GM12878 (cell line): ENCODE results near the gene CORO2B. TPM values are rescaled to one million over a fixed set of nuclear protein-coding genes. Genes with fewer than 3 reads are reported as not detected.

Experiments used
- ATAC-seq: fragments of 200-7000 bp; cut with Tn5 transposase; 3 replicates; pipeline ENCODE4 v1.9.1; 2020; ENCODE audit warnings: mild to moderate bottlenecking, moderate library complexity
- BruUV-seq: library from RNA; stranded (reverse); fragments of 400-500 nt; replicated peaks from 2 replicates; lab custom pipeline; 2021; lab: Mats Ljungman, UMichigan
- CTCF ChIA-PET: fragments of 300-600 bp; sonication (Branson Sonifier 250); formaldehyde crosslinking; extraction: SDS; loops from one replicate; lab custom pipeline; 2021; ENCODE audit warnings: inconsistent platforms; lab: Yijun Ruan, JAX
- POLR2A ChIA-PET: fragments of 350-600 bp; formaldehyde crosslinking; extraction: SDS; loops from one replicate; lab custom pipeline; 2021; ENCODE audit warnings: inconsistent platforms; lab: Charles Lee
- RAD21 ChIA-PET: fragments of 300-600 bp; sonication (Branson Sonifier 250); formaldehyde crosslinking; loops from one replicate; lab custom pipeline; 2023; ENCODE audit warnings: antibody characterized with exemption; ENCODE audit not compliant: unreplicated experiment; lab: Charles Lee
- SMC1A ChIA-PET: fragments of 300-600 bp; sonication (Branson Sonifier 250); formaldehyde crosslinking; loops from one replicate; lab custom pipeline; 2023; ENCODE audit not compliant: unreplicated experiment, uncharacterized antibody; lab: Charles Lee
- DNase-seq: peaks from one replicate; pipeline ENCODE4 v3.0.0-alpha.2; 2011; ENCODE audit warnings: low read depth, low spot score
- FAIRE-seq: peaks from 3 replicates; lab custom pipeline; 2011; peaks lifted over from hg19 to GRCh38; lab: Jason Lieb, UNC
- H2AFZ ChIP-seq: 2 replicates; pipeline ENCODE4 v1.6.0; 2011; ENCODE audit warnings: low read depth, low read length, control low read depth; ENCODE audit not compliant: control insufficient read depth
- H3K27ac ChIP-seq: 2 replicates; pipeline ENCODE4 v1.5.1; 2011; ENCODE audit warnings: control low read depth; ENCODE audit not compliant: control insufficient read depth, insufficient read depth
- H3K27me3 ChIP-seq, 2 experiments: replicated peaks in 1 of 2; 2 replicates each; pipeline versions ENCODE4 v1.6.0 to v1.6.1; 2011; ENCODE audit warnings: low read length in 1 of 2; ENCODE audit not compliant: control insufficient read depth in 2 of 2, insufficient read depth in 2 of 2
- H3K36me3 ChIP-seq, 2 experiments: 2 replicates each; pipeline ENCODE4 v1.5.1; 2011; ENCODE audit warnings: low read length in 1 of 2; ENCODE audit not compliant: control insufficient read depth in 2 of 2, insufficient read depth in 2 of 2
- H3K4me1 ChIP-seq: 2 replicates; pipeline ENCODE4 v1.6.1; 2011; ENCODE audit warnings: mild to moderate bottlenecking, low read length, moderate library complexity, mixed read lengths; ENCODE audit not compliant: control insufficient read depth, insufficient read depth
- H3K4me2 ChIP-seq: 2 replicates; pipeline ENCODE4 v1.6.0; 2011; ENCODE audit warnings: control low read depth; ENCODE audit not compliant: control insufficient read depth, insufficient read depth
- H3K4me3 ChIP-seq: fragments of 200-600 bp; sonication (generic); 2 replicates; pipeline ENCODE4 v1.5.1; 2016
- H3K79me2 ChIP-seq: 2 replicates; pipeline ENCODE4 v1.6.0; 2011; ENCODE audit warnings: low read length; ENCODE audit not compliant: control insufficient read depth, insufficient read depth
- H3K9ac ChIP-seq: 2 replicates; pipeline ENCODE4 v1.8.0; 2011; ENCODE audit warnings: low read length, control low read depth, mixed read lengths; ENCODE audit not compliant: control insufficient read depth, insufficient read depth
- H3K9me3 ChIP-seq: replicated peaks from 3 replicates; pipeline ENCODE4 v1.5.1; 2011; ENCODE audit warnings: mild to moderate bottlenecking, low read length; ENCODE audit not compliant: control insufficient read depth, insufficient read depth
- H4K20me1 ChIP-seq: 2 replicates; pipeline ENCODE4 v1.6.0; 2011; ENCODE audit not compliant: control insufficient read depth, insufficient read depth
- CBX3 ChIP-seq: fragments of 200-600 bp; sonication (generic); IDR thresholded peaks from 2 replicates; pipeline ENCODE4 v1.6.1; 2016; ENCODE audit warnings: low read depth, borderline replicate concordance
- EED ChIP-seq: sonication (generic); IDR thresholded peaks from 2 replicates; pipeline ENCODE4 v1.6.1; 2016; ENCODE audit warnings: antibody characterized with exemption, low read depth
- EZH2 ChIP-seq: IDR thresholded peaks from 2 replicates; pipeline ENCODE4 v1.6.1; 2012; ENCODE audit warnings: low read depth, mild to moderate bottlenecking, control low read depth, inconsistent platforms, low read length, borderline replicate concordance; ENCODE audit not compliant: control insufficient read depth
- FOXM1 ChIP-seq: IDR thresholded peaks from 2 replicates; pipeline ENCODE4 v1.6.1; 2012; ENCODE audit warnings: low read depth, mild to moderate bottlenecking, inconsistent platforms, low read length, moderate library complexity
- IKZF1 ChIP-seq: fragments of 450-650 bp; conservative IDR thresholded peaks from 2 replicates; pipeline ENCODE4 v1.6.1; 2017; ENCODE audit warnings: antibody characterized with exemption, mild to moderate bottlenecking
- NR2C1 ChIP-seq: fragments of 450-650 bp; IDR thresholded peaks from 2 replicates; pipeline ENCODE4 v1.6.1; 2017; ENCODE audit warnings: antibody characterized with exemption, mild to moderate bottlenecking, moderate library complexity
- WGBS: methylation state at CpG from one replicate; pipeline ENCODE4 v1.1.6; 2016; ENCODE audit warnings: low lambda C conversion rate; ENCODE audit not compliant: insufficient replicate concordance, insufficient coverage; ENCODE audit errors: missing lambda C conversion rate; 5-methylcytosine and 5-hydroxymethylcytosine counted together
- in situ Hi-C: fragments of 300-500 bp; cut with MboI; formaldehyde crosslinking; loops from 9 replicates; pipeline ENCODE4 v1.14.3; 2018; ENCODE audit warnings: mixed read lengths
- intact Hi-C: fragments of 100-400 bp; cut with micrococcal nuclease; formaldehyde crosslinking; loops from one replicate; pipeline ENCODE4 v1.14.2; 2022; ENCODE audit not compliant: unreplicated experiment
- polyA plus RNA-seq, 11 experiments: library from polyadenylated mRNA; depleted of rRNA in 4 of 11; unstranded in 6 of 11; stranded (reverse) in 5 of 11; fragments of >200 nt; fragmentation: Nextera tagmentation in 4 of 11; fragmentation: Illumina TruSeq in 1 of 11; extraction: Ambion mirVana in 4 of 11; extraction: Trizol in 1 of 11; gene quantifications; 1 replicate in 1 of 11; 2 replicates in 10 of 11; pipeline versions ENCODE4 v1.2.1 to v1.2.3, GENCODE V29; 2011 to 2016; ENCODE audit warnings: inconsistent platforms in 2 of 11, missing spikeins in 2 of 11, low read depth in 1 of 11
- total RNA-seq, 4 experiments: library from RNA; depleted of rRNA in 3 of 4; stranded (reverse); fragments of >200 nt in 3 of 4; fragmentation: Illumina TruSeq in 1 of 4; extraction: Trizol in 1 of 4; gene quantifications; 2 replicates each; pipeline versions ENCODE4 v1.2.1 to v1.2.3, GENCODE V29; 2013 to 2021
- TF ChIP-seq, protein P1 (sequence below): fragments of 450-650 bp; IDR thresholded peaks from 2 replicates; pipeline ENCODE4 v1.6.1; 2017; ENCODE audit warnings: low read depth, mild to moderate bottlenecking, moderate library complexity
- TF ChIP-seq, protein P2 (sequence below): fragments of 150-350 bp; IDR thresholded peaks from 2 replicates; pipeline ENCODE4 v1.6.1; 2014; ENCODE audit warnings: mild to moderate bottlenecking, low read depth, low read length

CORO2B gene
- total and polyA plus RNA-seq, 10 of the 15 experiments (the other 5 are each of a cell fraction or from before 2014, with no cell fraction given): 0.05 to 0.73 (median 0.13) TPM; not detected in 4

DNA sequence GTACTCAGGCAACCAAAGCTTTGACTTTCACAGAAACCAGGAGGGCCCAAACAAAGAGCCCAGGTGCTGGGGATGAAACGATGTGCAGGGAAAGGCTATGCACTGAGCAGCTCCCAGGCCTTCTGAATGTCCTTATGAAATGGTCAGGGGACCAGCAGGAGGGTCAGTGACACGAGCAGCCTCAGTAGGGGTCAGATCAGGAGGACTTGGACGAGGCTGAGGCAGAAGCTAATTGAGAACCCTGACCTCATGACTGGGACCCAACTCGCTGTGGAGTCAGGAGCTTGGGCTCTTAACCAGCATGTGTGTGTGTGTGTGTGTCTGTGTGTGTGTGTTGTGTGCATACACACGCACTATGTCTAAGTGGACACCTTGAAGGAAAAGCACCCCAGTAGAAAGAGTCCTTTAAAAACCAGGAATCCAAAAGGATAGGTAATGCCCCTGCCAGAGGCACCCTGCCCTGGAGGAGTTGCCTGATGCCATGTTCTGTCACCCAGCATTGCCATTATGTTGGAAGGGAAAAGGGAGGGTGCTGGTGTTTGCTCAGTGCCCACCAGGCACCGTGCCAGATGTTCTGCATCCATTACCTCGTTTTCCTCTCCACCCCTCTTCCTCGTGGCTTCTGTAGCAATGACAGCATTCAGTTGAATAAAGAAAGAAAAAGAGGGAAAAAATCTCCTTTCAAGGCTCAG, 50.9 kb downstream of the CORO2B start (continued):
- TF ChIP-seq, protein P1, sequence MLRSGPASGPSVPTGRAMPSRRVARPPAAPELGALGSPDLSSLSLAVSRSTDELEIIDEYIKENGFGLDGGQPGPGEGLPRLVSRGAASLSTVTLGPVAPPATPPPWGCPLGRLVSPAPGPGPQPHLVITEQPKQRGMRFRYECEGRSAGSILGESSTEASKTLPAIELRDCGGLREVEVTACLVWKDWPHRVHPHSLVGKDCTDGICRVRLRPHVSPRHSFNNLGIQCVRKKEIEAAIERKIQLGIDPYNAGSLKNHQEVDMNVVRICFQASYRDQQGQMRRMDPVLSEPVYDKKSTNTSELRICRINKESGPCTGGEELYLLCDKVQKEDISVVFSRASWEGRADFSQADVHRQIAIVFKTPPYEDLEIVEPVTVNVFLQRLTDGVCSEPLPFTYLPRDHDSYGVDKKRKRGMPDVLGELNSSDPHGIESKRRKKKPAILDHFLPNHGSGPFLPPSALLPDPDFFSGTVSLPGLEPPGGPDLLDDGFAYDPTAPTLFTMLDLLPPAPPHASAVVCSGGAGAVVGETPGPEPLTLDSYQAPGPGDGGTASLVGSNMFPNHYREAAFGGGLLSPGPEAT: no peak
- TF ChIP-seq EED: no peak
- no peak for TF ChIP-seq IKZF1
- TF ChIP-seq, protein P2, sequence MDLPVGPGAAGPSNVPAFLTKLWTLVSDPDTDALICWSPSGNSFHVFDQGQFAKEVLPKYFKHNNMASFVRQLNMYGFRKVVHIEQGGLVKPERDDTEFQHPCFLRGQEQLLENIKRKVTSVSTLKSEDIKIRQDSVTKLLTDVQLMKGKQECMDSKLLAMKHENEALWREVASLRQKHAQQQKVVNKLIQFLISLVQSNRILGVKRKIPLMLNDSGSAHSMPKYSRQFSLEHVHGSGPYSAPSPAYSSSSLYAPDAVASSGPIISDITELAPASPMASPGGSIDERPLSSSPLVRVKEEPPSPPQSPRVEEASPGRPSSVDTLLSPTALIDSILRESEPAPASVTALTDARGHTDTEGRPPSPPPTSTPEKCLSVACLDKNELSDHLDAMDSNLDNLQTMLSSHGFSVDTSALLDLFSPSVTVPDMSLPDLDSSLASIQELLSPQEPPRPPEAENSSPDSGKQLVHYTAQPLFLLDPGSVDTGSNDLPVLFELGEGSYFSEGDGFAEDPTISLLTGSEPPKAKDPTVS: no peak
- no peak for TF ChIP-seq EZH2
- no peak for TF ChIP-seq CBX3

DNA sequence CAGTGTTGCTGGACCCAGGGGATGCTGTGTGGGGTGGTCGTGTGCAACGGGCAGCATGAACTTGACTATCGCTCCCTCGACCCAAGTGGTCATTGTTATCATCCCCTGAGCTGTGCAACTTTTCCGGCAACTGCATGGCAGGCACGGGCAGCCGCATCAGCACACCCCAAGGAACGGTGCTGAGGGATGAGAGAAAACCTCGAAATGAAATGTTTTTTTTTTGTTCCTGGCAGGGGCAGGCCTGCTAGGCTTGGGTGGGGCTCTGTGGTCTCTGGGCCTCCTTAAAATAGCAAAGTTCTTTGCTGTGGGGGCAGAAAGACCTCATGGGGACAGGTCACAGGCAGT, 51.4 kb downstream of the CORO2B start:
- FAIRE-seq: no peak
- Histone ChIP-seq H3K4me1 (no peaks in the 10 kb centered on the region), H3K79me2 (no peaks in the 10 kb centered on the region), H3K4me3 (no peak overlapping the region), H3K4me2 (no peak overlapping the region), H3K27me3 (peaks cover 4 to 10% of the 10 kb centered on the region in 2 experiments), H3K36me3 (no peaks in the 10 kb centered on the region), H3K27ac (no peak overlapping the region), H3K9ac (no peak overlapping the region)
- POLR2A ChIA-PET: no interaction called here
- SMC1A ChIA-PET: no interaction called here
- RAD21 ChIA-PET: no interaction called here
- CTCF ChIA-PET: no interaction called here
- 16% methylated on average over 9 of the region's 9 CpGs for WGBS
- no peak for ATAC-seq
- no peak for DNase-seq
- TF ChIP-seq NR2C1: no peak
- TF ChIP-seq FOXM1: no peak
- TF ChIP-seq, all 136 proteins: peak for 0
- in situ Hi-C loops: no loop called here
- no peak overlapping the region for H2AFZ ChIP-seq
- intact Hi-C loops: no loop called here
- BruUV-seq: no TSS peak
- H4K20me1 ChIP-seq: no peaks in the 10 kb centered on the region
- no peaks in the 10 kb centered on the region for H3K9me3 ChIP-seq
